Mucosa of descending colon (tissue), 3 donors: ENCODE data around the gene CPNE1. TPM values are rescaled to one million over a fixed set of nuclear protein-coding genes. Genes with fewer than 3 reads are reported as not detected.

Source experiments
- ATAC-seq: fragments of 200-7000 bp; cut with Tn5 transposase; one replicate; pipeline ENCODE4 v1.9.1; 2020; ENCODE audit warnings: mild to moderate bottlenecking, moderate library complexity
- DNase-seq, 3 donors: peaks; one replicate each; pipeline ENCODE4 v3.0.0-alpha.2; 2020
- H3K36me3 ChIP-seq: fragments of 200-600 bp; one replicate; pipeline ENCODE4 v1.8.0; 2021; ENCODE audit warnings: low read depth, mild to moderate bottlenecking
- H3K4me1 ChIP-seq: fragments of 200-600 bp; one replicate; pipeline ENCODE4 v1.8.0; 2021; ENCODE audit warnings: low read depth, mild to moderate bottlenecking
- H3K4me3 ChIP-seq: fragments of 200-600 bp; one replicate; pipeline ENCODE4 v1.8.0; 2021; ENCODE audit warnings: mild to moderate bottlenecking
- H3K9me3 ChIP-seq: fragments of 200-600 bp; one replicate; pipeline ENCODE4 v1.8.0; 2021; ENCODE audit warnings: mild to moderate bottlenecking
- CTCF ChIP-seq: fragments of 200-600 bp; IDR thresholded peaks from one replicate; pipeline ENCODE4 v1.8.0; 2022; ENCODE audit warnings: antibody characterized with exemption, mild to moderate bottlenecking
- intact Hi-C, 2 donors: fragments of 100-400 bp; cut with DNase I in 1 of 2; cut with micrococcal nuclease in 1 of 2; formaldehyde crosslinking; loops; one replicate each; pipeline versions ENCODE4 v1.11.0 to v1.11.1; 2022; cut with DNase I, micrococcal nuclease
- total RNA-seq, 3 donors: library from RNA; stranded (reverse); fragmentation: NEBNext Ultra II Directional in 2 of 3; extraction: Animal tissue kit (Norgen Biotek cat#: 25700) in 2 of 3; gene quantifications; one replicate each; pipeline versions ENCODE4 v1.2.1 to v1.2.4, GENCODE V29; 2021 to 2023
- donor health status: DM: no; HTN: no; CAD: no; lungs with moderate emphysema.
- donor health status: DM: no; HTN: no; CAD: no.
- donor health status: DM: no; HTN: yes; CAD: no.

Gene CPNE1
- total RNA-seq, 3 donors from 2014 or later, result 117 to 188 (median 128) TPM

- peaks cover 16% of the 10 kb centered on the region for H3K4me1 ChIP-seq
- H3K9me3 ChIP-seq, result no peaks in the 10 kb centered on the region
- no peak for TF ChIP-seq CTCF
- H3K36me3 ChIP-seq, result no peaks in the 10 kb centered on the region
- DNase-seq (peak in 2 of 3 donors; percentile 52 to 69), ATAC-seq (no peak)
- no peak overlapping the region for H3K4me3 ChIP-seq
- intact Hi-C loops, result no loop called here
Observed at GRCh38 chr20:35618263-35619131, 46.2 kb downstream of the CPNE1 start.

- intact Hi-C loops, result no loop called here
- Histone ChIP-seq H3K9me3 (no peaks in the 10 kb centered on the region), H3K4me1 (peaks cover 16% of the 10 kb centered on the region), H3K4me3 (no peak overlapping the region), H3K36me3 (no peaks in the 10 kb centered on the region)
- DNase-seq (peak; percentile 57 to 72 (median 72)), ATAC-seq (peak; percentile 3)
- TF ChIP-seq CTCF, result no peak
Observed at GRCh38 chr20:35617397-35618262, 47.1 kb downstream of the CPNE1 start.

GRCh38 chr20:35616465-35617396 lies 48.0 kb downstream of the CPNE1 start:
- ATAC-seq (peak; percentile 61), DNase-seq (peak; percentile 92 to 95 (median 95))
- H3K9me3 ChIP-seq, result no peaks in the 10 kb centered on the region
- no peak for TF ChIP-seq CTCF
- intact Hi-C loops, result no loop called here
- H3K4me1 ChIP-seq, result peaks cover 16% of the 10 kb centered on the region
- no peaks in the 10 kb centered on the region for H3K36me3 ChIP-seq
- H3K4me3 ChIP-seq, result no peak overlapping the region

- no peaks in the 10 kb centered on the region for H3K36me3 ChIP-seq
- intact Hi-C loops, result no loop called here
- no peaks in the 10 kb centered on the region for H3K9me3 ChIP-seq
- ATAC-seq, result peak; percentile 89
- H3K4me3 ChIP-seq, result no peak within 1 kb of the TSS
- TF ChIP-seq CTCF, result no peak
- DNase-seq, result peak; percentile 100
- H3K4me1 ChIP-seq, result peaks cover 16% of the 10 kb centered on the region
Observed at GRCh38 chr20:35615667-35616464, 48.8 kb downstream of the CPNE1 start, which contains the start of gene SPAG4. TSS of gene SPAG4 (plus strand) at chr20:35615829. CDS start at chr20:35616004, 175 bp downstream.
